A549 (cell line): ENCODE data around the gene L3MBTL4. TPM values are rescaled to one million over a fixed set of nuclear protein-coding genes. Genes with fewer than 3 reads are reported as not detected.

Experiments used
- ATAC-seq, 2 experiments: fragments of 200-7000 bp in 1 of 2; fragments of >200 bp in 1 of 2; cut with Nextera tagmentation in 1 of 2; cut with Tn5 transposase in 1 of 2; 3 replicates each; pipeline versions ENCODE4 v1.8.0 to v1.9.1; 2018 to 2020; ENCODE audit warnings: mild to moderate bottlenecking in 1 of 2, moderate library complexity in 1 of 2
- CTCF ChIA-PET: fragments of 300-600 bp; sonication (Branson Sonifier 250); formaldehyde crosslinking; extraction: SDS; loops from one replicate; lab custom pipeline; 2021; ENCODE audit warnings: antibody characterized with exemption, inconsistent platforms; lab: Yijun Ruan, JAX
- POLR2A ChIA-PET: fragments of 350-600 bp; formaldehyde crosslinking; extraction: SDS; loops from one replicate; lab custom pipeline; 2021; ENCODE audit warnings: antibody characterized with exemption, inconsistent platforms; lab: Yijun Ruan, JAX
- DNase-seq, 2 experiments: peaks; one replicate each; pipeline versions ENCODE4 v3.0.0 to v3.0.0-alpha.2; 2011 to 2016; ENCODE audit warnings: low read depth in 1 of 2, low spot score in 1 of 2
- FAIRE-seq: peaks from 2 replicates; lab custom pipeline; 2011; peaks lifted over from hg19 to GRCh38; lab: Jason Lieb, UNC
- H3K27ac ChIP-seq, 2 experiments: fragments of >200 bp; sonication (Bioruptor Twin); formaldehyde crosslinking; 3 replicates each; pipeline ENCODE4 v1.5.1; 2016 to 2017
- H3K4me1 ChIP-seq: fragments of >200 bp; sonication (Bioruptor Twin); formaldehyde crosslinking; 3 replicates; pipeline ENCODE4 v1.6.1; 2016
- H3K4me2 ChIP-seq: fragments of >200 bp; sonication (Bioruptor Twin); formaldehyde crosslinking; 3 replicates; pipeline ENCODE4 v1.6.1; 2016
- H3K4me3 ChIP-seq: fragments of >200 bp; sonication (Bioruptor Twin); formaldehyde crosslinking; 3 replicates; pipeline ENCODE4 v1.5.1; 2016
- H3K9me3 ChIP-seq: fragments of >200 bp; sonication (Bioruptor Twin); formaldehyde crosslinking; 3 replicates; pipeline ENCODE4 v1.6.1; 2016
- ATOH8 ChIP-seq: fragments of 250-450 bp; sonication (Bioruptor Pico); IDR thresholded peaks from 2 replicates; pipeline ENCODE4 v1.5.0; 2020; ENCODE audit warnings: low read depth, mild to moderate bottlenecking, moderate library complexity
- CHD2 ChIP-seq: fragments of 150-350 bp; IDR thresholded peaks from 2 replicates; pipeline ENCODE4 v1.6.1; 2014; ENCODE audit warnings: low read length; ENCODE audit not compliant: partially characterized antibody
- CHD4 ChIP-seq: fragments of 200-600 bp; sonication (generic); IDR thresholded peaks from 2 replicates; pipeline ENCODE4 v1.6.1; 2016; ENCODE audit warnings: antibody characterized with exemption, mild to moderate bottlenecking, borderline replicate concordance
- EP300 ChIP-seq, 2 experiments: fragments of >200 bp; sonication (Bioruptor Twin); formaldehyde crosslinking; IDR thresholded peaks; 2 replicates in 1 of 2; 3 replicates in 1 of 2; pipeline ENCODE4 v1.6.1; 2016 to 2017
- ESRRA ChIP-seq: fragments of 150-350 bp; IDR thresholded peaks from 2 replicates; pipeline ENCODE4 v1.6.1; 2014; ENCODE audit warnings: mild to moderate bottlenecking, low read length, borderline replicate concordance
- FOSB ChIP-seq: fragments of 250-450 bp; sonication (Bioruptor Pico); IDR thresholded peaks from 2 replicates; pipeline ENCODE4 v1.5.0; 2020; ENCODE audit warnings: mild to moderate bottlenecking, moderate library complexity
- FOXS1 ChIP-seq: fragments of 250-450 bp; sonication (Bioruptor Pico); IDR thresholded peaks from 2 replicates; pipeline ENCODE4 v1.5.0; 2020; ENCODE audit warnings: mild to moderate bottlenecking, moderate library complexity
- HES2 ChIP-seq: fragments of >200 bp; sonication (Bioruptor Twin); formaldehyde crosslinking; IDR thresholded peaks from 2 replicates; pipeline ENCODE4 v1.6.1; 2016
- HMGXB4 ChIP-seq: fragments of 250-450 bp; sonication (Bioruptor Pico); IDR thresholded peaks from 2 replicates; pipeline ENCODE4 v1.5.0; 2021; ENCODE audit warnings: mild to moderate bottlenecking, moderate library complexity, borderline replicate concordance
- JUNB ChIP-seq: fragments of >200 bp; sonication (Bioruptor Twin); formaldehyde crosslinking; IDR thresholded peaks from 2 replicates; pipeline ENCODE4 v1.6.1; 2016
- KDM1A ChIP-seq: fragments of 200-600 bp; sonication (generic); IDR thresholded peaks from 2 replicates; pipeline ENCODE4 v1.6.1; 2016; ENCODE audit warnings: low read depth, mild to moderate bottlenecking
- MAFK ChIP-seq: fragments of 450-650 bp; IDR thresholded peaks from 2 replicates; pipeline ENCODE4 v1.6.1; 2014; ENCODE audit not compliant: partially characterized antibody
- NFE2L2 ChIP-seq: fragments of 150-350 bp; conservative IDR thresholded peaks from 2 replicates; pipeline ENCODE4 v1.6.1; 2014; ENCODE audit warnings: low read length
- NR3C1 ChIP-seq: fragments of >200 bp; sonication (Bioruptor Twin); formaldehyde crosslinking; IDR thresholded peaks from 3 replicates; pipeline ENCODE4 v1.6.1; 2017
- PBX3 ChIP-seq: IDR thresholded peaks from 2 replicates; pipeline ENCODE4 v1.6.1; 2012
- RAD21 ChIP-seq, 2 experiments: fragments of >200 bp in 1 of 2; sonication (Bioruptor Twin) in 1 of 2; formaldehyde crosslinking in 1 of 2; IDR thresholded peaks in 1 of 2; conservative IDR thresholded peaks in 1 of 2; 2 replicates in 1 of 2; 3 replicates in 1 of 2; pipeline ENCODE4 v1.6.1; 2012 to 2018; ENCODE audit warnings: inconsistent platforms in 1 of 2
- RNF2 ChIP-seq: fragments of 200-600 bp; sonication (generic); IDR thresholded peaks from 2 replicates; pipeline ENCODE4 v1.6.1; 2016; ENCODE audit warnings: low read depth, mild to moderate bottlenecking, antibody characterized with exemption, moderate library complexity, borderline replicate concordance
- SMC3 ChIP-seq: fragments of >200 bp; sonication (Bioruptor Twin); formaldehyde crosslinking; IDR thresholded peaks from 3 replicates; pipeline ENCODE4 v1.6.1; 2018; ENCODE audit warnings: inconsistent platforms
- USF2 ChIP-seq: fragments of 450-650 bp; IDR thresholded peaks from 2 replicates; pipeline ENCODE4 v1.6.1; 2014; ENCODE audit warnings: antibody characterized with exemption
- ZC3H11A ChIP-seq: fragments of 450-650 bp; IDR thresholded peaks from 2 replicates; pipeline ENCODE4 v1.6.1; 2014; ENCODE audit warnings: antibody characterized with exemption, mild to moderate bottlenecking
- WGBS: methylation state at CpG from one replicate; pipeline ENCODE4 v1.1.6; 2017; ENCODE audit errors: missing lambda C conversion rate; 5-methylcytosine and 5-hydroxymethylcytosine counted together
- polyA plus RNA-seq, 4 experiments: library from polyadenylated mRNA; depleted of rRNA in 3 of 4; stranded (reverse); fragments of >200 nt; fragmentation: RNase III in 1 of 4; extraction: RNeasy Plus Mini Kit Qiagen cat#74134 plus additional on column Dnase treatment in 1 of 4; gene quantifications; 2 replicates in 3 of 4; 3 replicates in 1 of 4; pipeline ENCODE4 v1.2.3, GENCODE V29; 2011 to 2017

Gene L3MBTL4
- polyA plus RNA-seq, 2 of the 4 experiments (the other 2 are of a cell fraction) = 0.03 to 0.06 TPM

- TF ChIP-seq USF2 (no peak), RAD21 (conservative IDR thresholded peaks at IDR 0.05 in 1 of 2, IDR thresholded peaks at IDR 0.05 in 1 of 2) (no peak), NR3C1 (no peak), JUNB (no peak)
- ChIA-PET CTCF (no interaction called here), POLR2A (no interaction called here)
- no peak overlapping the region for H3K27ac ChIP-seq
- FAIRE-seq = no peak
- H3K9me3 ChIP-seq = no peaks in the 10 kb centered on the region
- 7% methylated on average over 4 of the region's 6 CpGs for WGBS
- no peak for DNase-seq
- no peaks in the 10 kb centered on the region for H3K4me1 ChIP-seq
- ATAC-seq = no peak
- no peak overlapping the region for H3K4me2 ChIP-seq
- no peak overlapping the region for H3K4me3 ChIP-seq
These were observed 455.9 kb downstream of the L3MBTL4 start for GRCh38 chr18:5958822-5959221.

- no peak overlapping the region for H3K4me3 ChIP-seq
- no peaks in the 10 kb centered on the region for H3K9me3 ChIP-seq
- no peak overlapping the region for H3K27ac ChIP-seq
- CTCF ChIA-PET = no interaction called here
- FAIRE-seq (no peak), DNase-seq (no peak), ATAC-seq (no peak)
- H3K4me2 ChIP-seq = no peak overlapping the region
- POLR2A ChIA-PET = no interaction called here
- no peaks in the 10 kb centered on the region for H3K4me1 ChIP-seq
- 47% methylated on average over 5 of the region's 5 CpGs for WGBS
- TF ChIP-seq HES2 (no peak), CHD2 (no peak), NR3C1 (no peak), CHD4 (no peak)
These were observed 458.9 kb downstream of the L3MBTL4 start for GRCh38 chr18:5955861-5956260.

- H3K4me3 ChIP-seq = no peak overlapping the region
- 35% methylated on average over 4 of the region's 4 CpGs for WGBS
- no peaks in the 10 kb centered on the region for H3K9me3 ChIP-seq
- no peak for FAIRE-seq
- POLR2A ChIA-PET = no interaction called here
- no peaks in the 10 kb centered on the region for H3K4me1 ChIP-seq
- H3K4me2 ChIP-seq = no peak overlapping the region
- DNase-seq = no peak
- CTCF ChIA-PET = interaction anchor here (0.6 kb wide), 1 partner anchor 17 kb away, joined by 4 read pairs; no protein-coding TSS in a partner anchor
- no peak for TF ChIP-seq NFE2L2
- TF ChIP-seq MAFK = peak; percentile 29
- no peak for ATAC-seq
- no peak overlapping the region for H3K27ac ChIP-seq
These were observed 463.1 kb downstream of the L3MBTL4 start for GRCh38 chr18:5951515-5952091.

- ATAC-seq = no peak
- no peak overlapping the region for H3K4me3 ChIP-seq
- no peak overlapping the region for H3K27ac ChIP-seq
- H3K4me1 ChIP-seq = no peaks in the 10 kb centered on the region
- 0% methylated on average over 1 of the region's 1 CpG for WGBS
- no peak for FAIRE-seq
- TF ChIP-seq RNF2 = no peak
- no peak for TF ChIP-seq FOXS1 (CRISPR knock-in tag)
- TF ChIP-seq EP300 (IDR thresholded peaks at IDR 0.05) = no peak
- TF ChIP-seq KDM1A = no peak
- TF ChIP-seq HMGXB4 = no peak
- TF ChIP-seq PBX3 = no peak
- TF ChIP-seq FOSB = no peak
- no peak for TF ChIP-seq ESRRA
- TF ChIP-seq JUNB = no peak
- no peak for TF ChIP-seq ZC3H11A
- TF ChIP-seq SMC3 = no peak
- no peak for TF ChIP-seq ATOH8 (CRISPR knock-in tag)
- TF ChIP-seq, all 56 proteins: peak for 0
- H3K4me2 ChIP-seq = no peak overlapping the region
- POLR2A ChIA-PET = no interaction called here
- DNase-seq = no peak
- no peaks in the 10 kb centered on the region for H3K9me3 ChIP-seq
- CTCF ChIA-PET = no interaction called here
These were observed 465.9 kb downstream of the L3MBTL4 start for GRCh38 chr18:5948781-5949180.
